Lower leg skin (tissue), 3 donors: Measurements from ENCODE around the gene KIFAP3.

ENCODE experiments used
- POLR2A ChIP-seq, 2 donors: fragments of 450-650 bp; IDR thresholded peaks; one replicate each; pipeline ENCODE4 v1.6.1; 2016 to 2017; ENCODE audit warnings: antibody characterized with exemption in 2 of 2, mild to moderate bottlenecking in 1 of 2, moderate library complexity in 1 of 2
- TF ChIP-seq, protein P1 (sequence below), 3 donors: fragments of 450-650 bp; IDR thresholded peaks; one replicate each; pipeline ENCODE4 v1.5.1; 2016; ENCODE audit warnings: antibody characterized with exemption in 3 of 3, mild to moderate bottlenecking in 3 of 3, moderate library complexity in 2 of 3

DNA sequence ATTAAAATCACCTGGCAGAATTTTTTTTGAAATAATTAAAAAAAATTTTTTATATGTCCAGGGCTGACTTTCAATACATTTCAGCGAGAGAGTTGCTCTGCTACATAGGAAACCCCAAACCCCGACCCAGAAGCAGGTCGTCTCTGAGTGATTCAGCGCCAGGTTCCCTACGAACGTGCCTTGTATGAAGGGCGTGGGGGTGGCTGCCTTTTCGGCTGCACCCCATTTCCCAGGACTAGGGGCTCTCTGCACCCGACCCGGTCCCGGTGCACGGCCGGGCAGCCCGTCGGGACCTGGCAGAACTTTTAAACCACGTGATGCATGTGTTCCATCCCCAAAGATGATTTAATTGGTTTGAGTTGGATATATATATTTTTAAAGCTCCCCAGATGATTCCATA is 165.0 kb downstream of the KIFAP3 start:
- TF ChIP-seq POLR2A (IDR thresholded peaks at IDR 0.05), result no peak
- TF ChIP-seq, protein P1, sequence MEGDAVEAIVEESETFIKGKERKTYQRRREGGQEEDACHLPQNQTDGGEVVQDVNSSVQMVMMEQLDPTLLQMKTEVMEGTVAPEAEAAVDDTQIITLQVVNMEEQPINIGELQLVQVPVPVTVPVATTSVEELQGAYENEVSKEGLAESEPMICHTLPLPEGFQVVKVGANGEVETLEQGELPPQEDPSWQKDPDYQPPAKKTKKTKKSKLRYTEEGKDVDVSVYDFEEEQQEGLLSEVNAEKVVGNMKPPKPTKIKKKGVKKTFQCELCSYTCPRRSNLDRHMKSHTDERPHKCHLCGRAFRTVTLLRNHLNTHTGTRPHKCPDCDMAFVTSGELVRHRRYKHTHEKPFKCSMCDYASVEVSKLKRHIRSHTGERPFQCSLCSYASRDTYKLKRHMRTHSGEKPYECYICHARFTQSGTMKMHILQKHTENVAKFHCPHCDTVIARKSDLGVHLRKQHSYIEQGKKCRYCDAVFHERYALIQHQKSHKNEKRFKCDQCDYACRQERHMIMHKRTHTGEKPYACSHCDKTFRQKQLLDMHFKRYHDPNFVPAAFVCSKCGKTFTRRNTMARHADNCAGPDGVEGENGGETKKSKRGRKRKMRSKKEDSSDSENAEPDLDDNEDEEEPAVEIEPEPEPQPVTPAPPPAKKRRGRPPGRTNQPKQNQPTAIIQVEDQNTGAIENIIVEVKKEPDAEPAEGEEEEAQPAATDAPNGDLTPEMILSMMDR (IDR thresholded peaks at IDR 0.05), result no peak
